ENCODE measurements around the gene KCNIP1. TPM values are rescaled to one million over a fixed set of nuclear protein-coding genes. Genes with fewer than 3 reads are reported as not detected.

KCNIP1 gene
- total and polyA plus RNA-seq, 10 of the 15 experiments (the other 5 are each of a cell fraction or from before 2014, with no cell fraction given) = not detected

DNA sequence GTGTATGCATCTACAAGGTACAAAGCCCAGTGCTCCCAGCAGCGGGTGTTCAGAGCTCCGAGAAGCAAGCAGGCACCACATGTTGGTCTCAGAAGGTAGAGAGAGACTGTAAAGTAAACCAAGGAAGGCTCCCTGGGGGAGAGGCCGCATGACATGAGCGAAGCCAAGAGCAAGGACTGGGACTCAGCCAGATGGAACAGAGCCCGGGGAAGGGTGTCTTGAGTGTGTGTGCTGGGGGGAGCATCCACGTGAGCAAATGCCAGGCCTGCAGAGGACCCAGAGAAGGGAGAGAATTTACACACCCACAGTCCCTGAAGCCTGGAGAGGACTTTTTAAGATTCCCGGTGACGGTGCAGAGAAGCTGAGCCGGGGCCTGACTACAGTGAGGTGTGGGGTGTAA lies 15.2 kb upstream of the KCNIP1 start:
- ChIA-PET POLR2A (no interaction called here), CTCF (no interaction called here), SMC1A (ENCODE audit: uncharacterized antibody, unreplicated experiment) (no interaction called here), RAD21 (ENCODE audit: unreplicated experiment) (no interaction called here)
- Histone ChIP-seq H4K20me1 (ENCODE audit: control insufficient read depth, insufficient read depth) (no peaks in the 10 kb centered on the region), H3K4me1 (ENCODE audit: control insufficient read depth, insufficient read depth, low read length) (no peaks in the 10 kb centered on the region), H3K9ac (ENCODE audit: control insufficient read depth, insufficient read depth, low read length) (no peak overlapping the region), H2AFZ (ENCODE audit: control insufficient read depth, low read depth, low read length) (no peak overlapping the region), H3K4me3 (no peak overlapping the region), H3K79me2 (ENCODE audit: control insufficient read depth, insufficient read depth, low read length) (no peaks in the 10 kb centered on the region), H3K4me2 (ENCODE audit: control insufficient read depth, insufficient read depth) (no peak overlapping the region), H3K9me3 (replicated peaks; ENCODE audit: control insufficient read depth, insufficient read depth, low read length) (no peaks in the 10 kb centered on the region), H3K36me3 (ENCODE audit: control insufficient read depth in 2 of 2, insufficient read depth in 2 of 2, low read length in 1 of 2) (no peaks in the 10 kb centered on the region), H3K27me3 (replicated peaks in 1 of 2; ENCODE audit: control insufficient read depth in 2 of 2, insufficient read depth in 2 of 2, low read length in 1 of 2) (peaks cover 2 to 3% of the 10 kb centered on the region in 2 experiments; a peak in 3 of 4 replicates), H3K27ac (ENCODE audit: control insufficient read depth, insufficient read depth) (no peak overlapping the region)
- TF ChIP-seq SIX5 (IDR thresholded peaks at IDR 0.05; ENCODE audit: low read depth, low read length, severe bottlenecking) (no peak), NR2C2 (IDR thresholded peaks at IDR 0.05; ENCODE audit: borderline replicate concordance, control insufficient read depth, insufficient read length, low read depth) (no peak), PML (IDR thresholded peaks at IDR 0.05; ENCODE audit: low read length) (no peak), STAT1 (conservative IDR thresholded peaks at IDR 0.05) (no peak), ETV6 (conservative IDR thresholded peaks at IDR 0.05 in 1 of 2, IDR thresholded peaks at IDR 0.05 in 1 of 2; ENCODE audit: borderline replicate concordance in 1 of 2, low read depth in 1 of 2) (no peak), RCOR1 (conservative IDR thresholded peaks at IDR 0.05; ENCODE audit: low read depth, low read length) (no peak), EP300 (IDR thresholded peaks at IDR 0.05; ENCODE audit: borderline replicate concordance in 1 of 2, control insufficient read depth in 1 of 2, low read depth in 2 of 2, low read length in 2 of 2) (no peak), MTA3 (IDR thresholded peaks at IDR 0.05; ENCODE audit: borderline replicate concordance, low read length) (no peak), MXI1 (IDR thresholded peaks at IDR 0.05; ENCODE audit: low read depth, low read length) (no peak), KDM1A (IDR thresholded peaks at IDR 0.05; ENCODE audit: borderline replicate concordance) (no peak), SMARCA5 (IDR thresholded peaks at IDR 0.05) (no peak), NRF1 (conservative IDR thresholded peaks at IDR 0.05; ENCODE audit: low read depth, low read length) (no peak)
- 35% methylated on average over 9 of the region's 9 CpGs for WGBS (ENCODE audit: insufficient coverage, insufficient replicate concordance, low lambda C conversion rate, missing lambda C conversion rate)
- no TSS peak for BruUV-seq (replicated peaks)
- FAIRE-seq (no peak), ATAC-seq (no peak), DNase-seq (ENCODE audit: low read depth, low spot score) (no peak)
- in situ Hi-C loops (cut with MboI) = no loop called here
- intact Hi-C loops (cut with micrococcal nuclease; ENCODE audit: unreplicated experiment) = no loop called here

Measured in GM12878 (cell line).